GM18861 (cell line): Measurements from ENCODE around the gene ATP6V1G2.

Experiments used
- ATAC-seq: cut with Tn5 transposase; IDR thresholded peaks from one replicate; pipeline ENCODE4 v1.9.1; 2021; ENCODE audit not compliant: unreplicated experiment

The ATP6V1G2 gene

DNA sequence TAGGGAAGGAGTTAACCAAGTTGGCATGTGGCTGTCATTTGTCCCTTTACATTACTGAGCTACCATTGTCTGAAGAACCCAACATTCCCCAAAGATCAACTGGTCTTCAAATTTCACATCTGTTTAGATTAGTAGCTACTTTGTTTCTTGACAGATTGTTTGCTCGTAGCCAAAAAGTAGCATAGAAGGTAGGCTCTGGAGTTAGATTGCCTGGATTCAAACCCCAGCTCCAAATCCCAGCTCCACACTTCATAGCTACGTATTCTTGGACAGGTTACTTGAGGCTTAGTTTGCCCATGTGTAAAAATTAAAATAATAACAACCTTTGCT, 2.1 kb upstream of the ATP6V1G2 start:
- no peak for ATAC-seq

DNA sequence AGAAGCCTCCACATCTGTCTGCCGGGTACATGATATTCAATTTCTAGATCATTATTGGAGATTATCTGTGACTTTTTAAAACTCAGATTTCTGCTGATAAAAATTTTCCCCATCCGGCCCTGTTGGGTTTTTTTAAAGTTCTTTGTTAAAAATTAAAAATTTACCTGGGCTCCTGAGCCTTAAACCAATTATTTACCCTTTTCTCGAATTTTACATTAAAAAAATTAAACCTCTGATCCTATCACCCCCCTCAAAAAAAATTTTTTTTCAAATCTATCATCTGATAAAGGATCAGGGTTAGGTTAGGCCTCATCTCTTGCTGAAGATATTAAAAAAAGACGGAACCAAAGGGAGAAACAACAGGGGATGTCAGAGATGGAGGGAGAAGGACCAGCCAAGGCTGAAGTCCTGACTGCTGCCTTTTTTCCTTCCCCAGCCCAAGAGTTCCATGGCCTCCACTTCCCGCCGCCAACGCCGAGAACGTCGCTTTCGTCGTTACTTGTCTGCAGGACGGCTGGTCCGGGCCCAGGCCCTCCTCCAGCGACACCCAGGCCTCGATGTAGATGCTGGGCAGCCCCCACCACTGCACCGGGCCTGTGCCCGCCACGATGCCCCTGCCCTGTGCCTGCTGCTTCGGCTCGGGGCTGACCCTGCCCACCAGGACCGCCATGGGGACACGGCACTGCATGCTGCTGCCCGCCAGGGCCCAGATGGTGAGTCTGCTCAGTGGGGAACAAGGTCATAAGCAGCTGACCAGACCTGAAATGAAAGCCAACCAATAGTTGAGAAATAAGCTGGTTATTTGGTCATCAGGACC, 1.5 kb upstream of the ATP6V1G2 start:
- no peak for ATAC-seq

- peak; percentile 49 for ATAC-seq
Observed at GRCh38 chr6:31546958-31547726, 734 bp upstream of the ATP6V1G2 start, which contains the start of gene NFKBIL1. NFKBIL1 (plus strand) TSS chr6:31547608; CDS start chr6:31547695, 87 bp downstream.

GRCh38 chr6:31545291-31545690, 1.1 kb downstream of the ATP6V1G2 start:
- ATAC-seq, result no peak

- no peak for ATAC-seq
Observed at GRCh38 chr6:31544676-31545075, 1.7 kb downstream of the ATP6V1G2 start.

DNA sequence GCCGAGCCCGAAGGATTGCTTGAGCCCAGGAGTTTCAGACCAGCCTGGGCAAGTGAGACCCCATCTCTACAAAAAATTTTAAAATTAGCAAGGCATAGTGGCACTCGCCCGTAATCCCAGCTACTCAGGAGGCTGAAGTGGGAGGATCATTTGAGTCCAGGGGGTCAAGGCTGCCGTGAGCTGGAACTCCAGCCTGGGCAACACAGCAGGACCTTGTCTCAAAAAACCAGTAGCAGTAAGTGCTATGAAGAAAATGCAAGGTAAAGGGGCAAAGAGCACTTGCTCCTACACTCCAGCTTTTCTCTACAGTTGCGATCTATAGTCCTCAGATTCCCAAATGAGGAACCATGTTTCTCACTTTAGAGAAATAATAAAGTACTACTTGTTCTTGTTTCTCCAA, 2.8 kb downstream of the ATP6V1G2 start:
- ATAC-seq, result no peak

DNA sequence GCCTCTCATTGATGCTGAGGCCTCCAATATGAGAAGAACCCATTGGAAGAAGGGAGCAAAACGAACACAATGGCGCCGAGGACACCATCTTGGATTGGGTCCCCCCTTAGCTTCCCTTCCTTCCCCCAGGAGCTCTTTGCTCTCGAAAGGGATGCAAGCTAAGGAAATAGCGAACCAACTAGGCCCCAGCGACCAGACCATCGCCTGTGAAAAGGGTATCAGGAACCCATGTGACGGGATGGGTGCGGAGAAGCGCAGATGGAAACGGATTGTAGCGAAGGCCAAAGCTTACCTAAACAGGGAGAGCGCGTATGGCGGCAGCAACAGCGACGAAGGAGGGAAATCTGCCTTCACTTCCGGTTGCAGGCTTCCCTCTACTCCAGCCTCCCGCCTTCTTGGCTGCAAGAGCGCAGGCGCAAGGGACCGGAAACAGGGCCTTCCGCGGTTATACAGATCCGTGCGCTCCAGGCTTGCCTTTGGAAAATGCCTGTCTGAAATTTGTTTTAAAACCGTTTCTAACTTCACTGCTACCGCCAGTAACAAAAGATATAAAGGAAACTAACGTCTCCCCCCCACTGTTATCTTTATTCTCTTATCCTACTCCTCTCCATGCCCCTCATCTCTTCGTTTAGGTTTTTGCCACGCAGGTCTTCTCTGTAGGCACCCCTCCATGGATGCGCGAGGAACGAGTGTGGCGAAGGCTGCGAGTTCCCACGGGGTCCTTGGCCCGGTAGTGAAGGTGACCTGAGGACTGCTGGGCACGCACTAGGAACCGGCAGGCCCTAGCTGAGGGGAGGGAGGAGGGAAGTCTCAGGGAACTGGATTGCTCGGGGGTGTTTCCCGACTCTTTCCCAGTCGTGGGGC, 4.5 kb downstream of the ATP6V1G2 start, which contains the start of gene DDX39B:
Gene DDX39B, minus strand, starts transcription at position 346 of the 864 bp plus-strand sequence. CDS start 1,471 bp downstream, outside the sequence.
- peak; percentile 45 for ATAC-seq

GRCh38 chr6:31541059-31541657, 5.2 kb downstream of the ATP6V1G2 start:
- ATAC-seq, result no peak

DNA sequence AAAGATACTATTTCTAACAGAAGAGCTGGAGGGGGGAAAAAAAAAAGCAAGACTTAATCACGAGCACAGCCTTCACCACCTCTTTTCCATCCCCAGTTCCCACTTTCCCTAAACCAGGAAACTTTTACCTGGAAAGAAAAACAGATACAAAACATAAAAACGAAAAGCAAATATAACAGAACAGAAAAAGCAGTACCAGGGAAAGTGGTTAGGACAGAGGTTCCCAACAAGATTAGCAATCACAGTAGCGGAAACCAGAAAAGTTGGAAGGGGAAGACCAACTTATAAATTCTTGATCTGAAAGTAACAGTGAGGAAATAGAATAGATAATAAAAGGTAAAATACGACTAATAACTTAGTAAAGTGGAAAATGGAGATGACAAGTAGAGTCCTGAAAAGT, 5.8 kb downstream of the ATP6V1G2 start:
- no peak for ATAC-seq

- no peak for ATAC-seq
Observed at GRCh38 chr6:31538805-31539400, 7.5 kb downstream of the ATP6V1G2 start.

DNA sequence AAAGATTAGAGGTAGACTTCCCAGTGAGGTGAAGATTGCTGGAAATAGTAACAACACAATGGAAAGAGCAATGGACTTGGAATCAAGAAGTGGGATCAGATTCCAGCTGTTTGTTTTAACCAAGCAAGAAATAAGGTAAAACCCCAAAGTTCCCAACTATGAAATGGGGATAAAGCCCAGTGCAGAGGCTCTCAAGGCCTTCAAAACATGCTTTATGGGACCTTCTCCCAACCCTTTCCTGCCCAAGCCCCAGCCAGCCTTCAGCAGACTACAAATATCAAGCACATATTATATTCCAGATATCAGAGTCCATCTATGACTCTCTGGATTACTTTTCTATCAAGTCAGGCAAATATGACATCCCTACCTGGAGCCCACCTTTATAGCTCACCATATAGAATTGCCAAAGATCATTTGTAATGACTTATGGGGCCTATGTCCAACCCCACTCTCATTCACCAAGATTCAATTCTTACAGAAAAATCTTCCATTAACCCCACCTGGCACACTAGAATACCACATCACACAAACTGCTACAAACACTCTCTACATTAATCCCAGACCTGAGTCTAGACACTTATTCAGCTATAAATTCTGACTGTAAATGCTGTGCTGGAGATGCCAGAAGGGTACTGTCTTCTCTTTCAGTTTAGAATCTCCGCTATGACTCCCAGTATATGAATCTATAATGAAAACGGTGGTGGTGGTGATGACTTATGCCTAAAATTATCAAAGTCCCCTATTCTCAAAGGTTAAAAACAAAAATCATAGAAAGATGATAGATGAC, 10.7 kb downstream of the ATP6V1G2 start:
- no peak for ATAC-seq

GRCh38 chr6:31534521-31535040, 11.8 kb downstream of the ATP6V1G2 start:
- no peak for ATAC-seq

DNA sequence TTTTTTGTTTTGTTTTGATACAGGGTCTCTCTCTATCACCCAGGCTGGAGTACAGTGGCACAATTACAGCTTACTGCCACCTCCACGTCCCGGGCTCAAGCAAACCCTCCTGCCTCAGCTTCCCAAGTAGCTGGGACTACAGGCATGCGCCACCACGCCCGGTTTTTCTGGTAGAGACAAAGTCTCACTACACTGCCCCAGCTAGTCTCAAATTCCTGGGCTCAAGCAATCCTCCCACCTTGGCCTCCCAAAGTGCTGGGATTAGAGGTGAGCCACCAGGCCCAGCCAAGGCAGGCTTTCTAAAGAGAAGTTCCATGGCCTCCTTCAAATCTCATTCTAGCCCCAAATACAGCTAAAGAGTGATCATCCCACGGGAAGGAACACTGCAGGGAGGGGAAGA, 12.4 kb downstream of the ATP6V1G2 start:
- no peak for ATAC-seq

DNA sequence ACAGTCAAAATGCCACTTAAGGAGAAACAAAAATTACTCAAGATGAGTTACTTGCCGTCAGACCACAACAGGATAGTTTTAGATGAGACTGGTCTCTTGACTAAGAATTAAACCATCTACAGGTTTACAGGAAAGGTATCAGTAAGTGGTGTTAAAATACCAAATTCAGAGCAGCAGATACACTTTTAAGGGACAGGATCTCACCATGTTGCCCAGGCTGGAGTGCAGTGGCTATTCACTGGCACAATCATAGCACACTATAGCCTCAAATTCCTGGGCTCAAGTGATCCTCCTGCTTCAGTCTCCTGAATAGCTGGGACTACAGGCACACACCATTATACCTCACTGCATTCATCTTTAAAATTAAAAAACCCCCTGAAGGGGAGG, 13.0 kb downstream of the ATP6V1G2 start:
- no peak for ATAC-seq

DNA sequence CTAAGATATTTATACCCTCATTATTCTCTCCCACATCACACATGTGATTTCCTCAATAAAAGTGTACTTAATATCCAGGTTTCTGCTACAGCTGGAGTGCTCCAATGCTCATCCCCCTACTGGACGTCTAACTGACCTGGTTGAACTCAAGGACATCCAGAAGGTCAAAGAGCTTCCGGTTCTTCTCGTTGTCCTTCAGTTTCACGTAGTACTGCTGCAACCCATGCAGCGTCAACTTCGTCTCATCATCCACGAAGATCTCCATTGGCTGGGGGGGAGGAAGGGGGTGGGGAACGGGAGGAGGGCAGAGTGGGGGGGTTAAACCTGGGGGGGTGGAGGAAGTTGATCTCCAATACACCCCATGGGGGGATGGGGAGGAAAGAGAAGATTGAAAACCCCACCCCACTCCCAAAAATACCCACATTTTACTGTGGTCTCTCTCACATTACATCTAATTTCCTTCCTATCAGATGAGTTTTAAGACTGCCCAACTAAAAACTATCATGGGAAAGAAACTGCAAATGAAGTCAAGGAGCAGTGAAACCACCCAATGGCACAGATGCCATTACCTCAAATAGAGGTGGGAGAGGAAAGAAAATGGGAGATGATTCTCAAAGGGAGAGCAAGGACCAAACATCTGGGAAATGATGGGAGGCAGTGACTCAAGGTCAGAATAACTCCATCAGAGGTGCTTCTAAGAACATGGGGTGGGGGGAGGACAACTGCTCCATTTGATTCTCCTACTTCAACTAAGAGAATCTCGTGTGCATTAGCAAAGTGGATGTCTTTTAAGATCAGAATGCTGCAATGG, 13.6 kb downstream of the ATP6V1G2 start:
- no peak for ATAC-seq

- no peak for ATAC-seq
Observed at GRCh38 chr6:31531771-31532643, 14.4 kb downstream of the ATP6V1G2 start.

DNA sequence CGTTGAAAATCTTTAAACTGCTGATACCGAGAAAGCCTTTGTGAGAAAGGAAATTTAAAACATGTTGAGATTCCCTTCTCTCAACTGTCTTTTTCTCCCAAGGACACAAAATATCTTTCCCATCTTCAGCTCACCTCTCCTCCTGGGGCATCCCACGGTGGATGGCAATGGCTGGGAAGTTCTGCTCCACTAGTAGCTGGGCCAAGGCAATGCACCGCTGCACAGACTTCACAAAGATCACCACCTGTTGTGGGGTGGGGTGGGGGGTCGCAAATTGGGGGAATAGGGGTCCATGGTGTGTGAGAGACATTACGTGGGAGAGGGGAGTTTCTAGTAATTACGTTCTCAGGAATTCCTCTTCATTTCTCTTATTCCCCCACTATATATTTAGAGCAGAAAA, 15.2 kb downstream of the ATP6V1G2 start:
- no peak for ATAC-seq

GRCh38 chr6:31530659-31531058, 15.7 kb downstream of the ATP6V1G2 start:
- no peak for ATAC-seq
